Gastrocnemius medialis (tissue), 4 donors: Measurements from ENCODE around the gene SAMD13.

ENCODE experiments used
- POLR2A ChIP-seq, 2 donors: fragments of 450-650 bp; IDR thresholded peaks; one replicate each; pipeline ENCODE4 v1.6.1; 2017; ENCODE audit warnings: antibody characterized with exemption in 2 of 2, mild to moderate bottlenecking in 2 of 2, moderate library complexity in 2 of 2
- TF ChIP-seq, protein P1 (sequence below), 5 experiments: fragments of 450-650 bp in 3 of 5; fragments of 200-600 bp in 2 of 5; sonication (generic) in 2 of 5; IDR thresholded peaks in 4 of 5; conservative IDR thresholded peaks in 1 of 5; 1 replicate in 4 of 5; 2 replicates in 1 of 5; pipeline ENCODE4 v1.5.1; 2016 to 2019; ENCODE audit warnings: antibody characterized with exemption in 5 of 5, mild to moderate bottlenecking in 3 of 5, moderate library complexity in 3 of 5

DNA sequence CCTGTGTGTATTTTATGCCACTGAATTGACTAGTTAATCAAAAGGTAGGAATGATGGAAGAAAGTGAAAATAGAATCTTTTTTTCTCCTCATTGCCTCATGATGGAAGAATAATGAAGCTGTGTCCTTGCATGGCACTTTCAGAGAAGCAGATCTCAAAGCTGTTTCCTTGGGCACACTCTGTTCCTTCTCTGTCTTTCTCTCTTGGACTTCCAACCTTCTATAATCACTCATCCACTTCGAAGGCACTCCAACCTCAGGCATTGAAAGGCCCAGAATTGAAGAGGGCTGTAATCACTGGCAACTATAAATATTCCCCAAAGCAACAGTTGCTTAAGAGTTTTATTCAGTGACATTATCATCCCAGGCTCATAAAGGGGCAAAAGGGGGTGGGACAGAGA is 65.7 kb downstream of the SAMD13 start:
- TF ChIP-seq, protein P1, sequence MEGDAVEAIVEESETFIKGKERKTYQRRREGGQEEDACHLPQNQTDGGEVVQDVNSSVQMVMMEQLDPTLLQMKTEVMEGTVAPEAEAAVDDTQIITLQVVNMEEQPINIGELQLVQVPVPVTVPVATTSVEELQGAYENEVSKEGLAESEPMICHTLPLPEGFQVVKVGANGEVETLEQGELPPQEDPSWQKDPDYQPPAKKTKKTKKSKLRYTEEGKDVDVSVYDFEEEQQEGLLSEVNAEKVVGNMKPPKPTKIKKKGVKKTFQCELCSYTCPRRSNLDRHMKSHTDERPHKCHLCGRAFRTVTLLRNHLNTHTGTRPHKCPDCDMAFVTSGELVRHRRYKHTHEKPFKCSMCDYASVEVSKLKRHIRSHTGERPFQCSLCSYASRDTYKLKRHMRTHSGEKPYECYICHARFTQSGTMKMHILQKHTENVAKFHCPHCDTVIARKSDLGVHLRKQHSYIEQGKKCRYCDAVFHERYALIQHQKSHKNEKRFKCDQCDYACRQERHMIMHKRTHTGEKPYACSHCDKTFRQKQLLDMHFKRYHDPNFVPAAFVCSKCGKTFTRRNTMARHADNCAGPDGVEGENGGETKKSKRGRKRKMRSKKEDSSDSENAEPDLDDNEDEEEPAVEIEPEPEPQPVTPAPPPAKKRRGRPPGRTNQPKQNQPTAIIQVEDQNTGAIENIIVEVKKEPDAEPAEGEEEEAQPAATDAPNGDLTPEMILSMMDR (IDR thresholded peaks at IDR 0.05 in 4 of 5, conservative IDR thresholded peaks at IDR 0.05 in 1 of 5): no peak
- TF ChIP-seq POLR2A (IDR thresholded peaks at IDR 0.05): no peak
